Coronary artery (tissue), 2 donors: ENCODE results near the gene TJP1.

Source experiments
- DNase-seq: peaks from one replicate; pipeline ENCODE4 v3.0.0-alpha.2; 2017; ENCODE audit warnings: low spot score
- H3K27ac ChIP-seq, 2 donors: fragments of 200-600 bp; sonication (generic); one replicate each; pipeline ENCODE4 v1.5.1; 2016 to 2019
- H3K4me3 ChIP-seq: fragments of 200-600 bp; sonication (generic); 2 replicates; pipeline ENCODE4 v1.5.1; 2016; ENCODE audit warnings: mild to moderate bottlenecking, moderate library complexity
- TF ChIP-seq, protein P1 (sequence below): fragments of 200-600 bp; sonication (generic); IDR thresholded peaks from one replicate; pipeline ENCODE4 v1.5.1; 2019; ENCODE audit warnings: antibody characterized with exemption

The TJP1 gene

DNA sequence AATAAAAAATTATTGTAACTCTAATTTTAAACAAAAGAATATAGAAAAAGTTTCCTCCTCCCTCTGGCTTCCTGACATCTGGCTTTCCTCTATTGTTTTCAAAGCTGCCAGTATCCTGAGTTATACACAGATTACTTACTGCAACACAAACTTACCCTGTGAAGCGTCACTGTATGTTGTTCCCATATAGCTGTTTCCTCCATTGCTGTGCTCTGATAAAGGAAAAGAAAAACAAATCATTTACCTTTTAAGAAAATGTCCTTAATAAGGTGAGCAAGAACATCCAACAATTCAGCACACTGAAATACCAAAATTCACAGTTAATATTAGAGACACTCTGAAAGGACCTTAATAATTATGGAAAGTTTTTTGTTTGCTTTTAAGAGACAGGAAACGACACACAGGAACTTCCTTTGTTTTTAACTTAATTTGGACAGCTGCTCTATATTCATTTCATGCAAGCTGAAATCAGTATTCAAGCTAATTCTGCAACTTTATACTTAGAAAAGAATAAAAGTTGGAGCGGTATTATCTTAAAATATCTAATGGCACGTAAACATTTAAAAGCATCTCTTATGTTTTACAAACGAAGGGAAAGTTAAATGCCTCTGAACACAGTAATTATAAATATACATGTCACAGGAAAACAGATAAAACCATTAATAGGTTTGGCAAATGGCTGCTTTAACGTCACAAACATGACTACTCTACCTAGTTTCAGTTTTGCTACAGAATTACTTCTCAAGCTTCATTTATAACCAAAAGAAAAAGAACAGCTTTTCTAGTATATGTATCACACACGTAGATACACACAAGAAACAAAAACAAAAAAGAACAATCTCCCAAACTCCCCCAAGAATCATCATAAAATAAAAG is 21.5 kb downstream of the TJP1 start:
- no peak for DNase-seq
- TF ChIP-seq, protein P1, sequence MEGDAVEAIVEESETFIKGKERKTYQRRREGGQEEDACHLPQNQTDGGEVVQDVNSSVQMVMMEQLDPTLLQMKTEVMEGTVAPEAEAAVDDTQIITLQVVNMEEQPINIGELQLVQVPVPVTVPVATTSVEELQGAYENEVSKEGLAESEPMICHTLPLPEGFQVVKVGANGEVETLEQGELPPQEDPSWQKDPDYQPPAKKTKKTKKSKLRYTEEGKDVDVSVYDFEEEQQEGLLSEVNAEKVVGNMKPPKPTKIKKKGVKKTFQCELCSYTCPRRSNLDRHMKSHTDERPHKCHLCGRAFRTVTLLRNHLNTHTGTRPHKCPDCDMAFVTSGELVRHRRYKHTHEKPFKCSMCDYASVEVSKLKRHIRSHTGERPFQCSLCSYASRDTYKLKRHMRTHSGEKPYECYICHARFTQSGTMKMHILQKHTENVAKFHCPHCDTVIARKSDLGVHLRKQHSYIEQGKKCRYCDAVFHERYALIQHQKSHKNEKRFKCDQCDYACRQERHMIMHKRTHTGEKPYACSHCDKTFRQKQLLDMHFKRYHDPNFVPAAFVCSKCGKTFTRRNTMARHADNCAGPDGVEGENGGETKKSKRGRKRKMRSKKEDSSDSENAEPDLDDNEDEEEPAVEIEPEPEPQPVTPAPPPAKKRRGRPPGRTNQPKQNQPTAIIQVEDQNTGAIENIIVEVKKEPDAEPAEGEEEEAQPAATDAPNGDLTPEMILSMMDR: no peak
- Histone ChIP-seq H3K4me3 (no peak overlapping the region), H3K27ac (no peak overlapping the region)

DNA sequence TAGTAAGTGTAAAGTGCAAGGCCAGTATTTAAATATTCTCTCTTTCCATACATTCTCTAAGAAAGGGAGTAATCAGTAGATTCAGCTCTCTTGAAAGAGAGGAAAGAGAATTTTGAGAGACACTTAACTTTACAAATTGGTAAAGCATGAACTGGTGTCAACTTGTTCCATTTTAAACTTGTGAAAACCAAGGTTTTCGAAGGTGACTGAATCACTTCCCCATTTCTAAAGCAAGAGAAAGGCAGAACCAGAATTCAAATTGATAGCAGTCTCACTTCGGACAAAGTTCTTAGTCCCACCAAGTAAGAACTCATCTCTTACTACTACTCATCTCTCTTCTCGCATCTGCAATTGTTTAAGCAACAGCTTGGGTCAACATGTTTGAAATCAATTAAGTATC is 22.4 kb downstream of the TJP1 start:
- Histone ChIP-seq H3K27ac (no peak overlapping the region), H3K4me3 (no peak overlapping the region)
- no peak for DNase-seq
- TF ChIP-seq, protein P1: no peak

DNA sequence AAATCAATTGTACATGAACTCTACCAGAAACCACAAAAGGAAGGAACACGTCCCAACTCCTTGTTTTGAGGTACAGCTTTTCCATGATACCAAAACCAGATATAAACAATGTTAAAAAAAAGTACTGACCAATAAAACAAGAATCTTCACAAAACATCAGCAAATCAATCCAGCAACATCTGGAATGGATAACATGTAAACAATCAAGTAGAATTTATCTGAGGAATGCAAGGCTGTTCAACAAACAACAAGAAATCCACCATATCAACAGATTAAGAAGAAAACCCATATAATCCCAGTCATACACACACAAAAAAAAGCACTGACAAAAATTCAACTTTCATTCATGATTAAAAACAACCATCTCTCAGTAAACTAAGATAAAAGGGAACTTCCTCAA is 26.7 kb downstream of the TJP1 start:
- TF ChIP-seq, protein P1: no peak
- Histone ChIP-seq H3K27ac (no peak overlapping the region), H3K4me3 (no peak overlapping the region)
- no peak for DNase-seq

DNA sequence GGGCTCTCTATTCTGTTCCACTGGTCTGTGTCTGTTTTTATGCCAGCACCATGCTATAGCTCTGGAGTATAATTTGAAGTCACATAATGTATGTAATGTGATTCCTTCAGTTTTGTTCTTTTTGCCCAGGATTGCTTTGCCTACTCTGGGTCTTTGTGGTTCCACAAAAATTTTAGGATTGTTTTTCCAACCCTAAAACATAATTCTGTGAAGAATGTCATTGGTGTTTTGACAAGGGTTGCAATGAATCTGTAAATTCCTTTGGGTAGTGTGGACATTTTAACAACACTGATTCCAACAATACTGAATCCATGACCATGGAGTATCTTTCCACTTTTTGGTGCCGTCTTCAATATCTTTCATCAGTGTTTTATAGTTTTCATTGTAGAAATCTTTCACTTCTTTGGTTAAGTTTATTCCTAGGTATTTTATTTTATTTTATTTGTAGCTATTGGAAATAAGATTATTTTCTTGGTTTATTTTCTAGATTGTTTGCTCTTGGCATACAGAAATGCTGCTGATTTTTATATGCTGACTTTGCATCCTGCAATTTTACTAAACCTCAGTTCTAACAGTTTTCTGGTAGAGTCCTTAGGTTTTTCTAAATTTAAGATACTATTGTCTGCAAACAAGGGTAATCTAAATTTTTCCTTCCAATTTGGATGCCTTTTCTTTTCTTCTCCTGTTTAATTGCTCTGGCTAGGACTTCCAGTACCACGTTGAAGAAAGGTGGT is 29.7 kb downstream of the TJP1 start:
- TF ChIP-seq, protein P1: no peak
- Histone ChIP-seq H3K27ac (no peak overlapping the region), H3K4me3 (no peak overlapping the region)
- no peak for DNase-seq

DNA sequence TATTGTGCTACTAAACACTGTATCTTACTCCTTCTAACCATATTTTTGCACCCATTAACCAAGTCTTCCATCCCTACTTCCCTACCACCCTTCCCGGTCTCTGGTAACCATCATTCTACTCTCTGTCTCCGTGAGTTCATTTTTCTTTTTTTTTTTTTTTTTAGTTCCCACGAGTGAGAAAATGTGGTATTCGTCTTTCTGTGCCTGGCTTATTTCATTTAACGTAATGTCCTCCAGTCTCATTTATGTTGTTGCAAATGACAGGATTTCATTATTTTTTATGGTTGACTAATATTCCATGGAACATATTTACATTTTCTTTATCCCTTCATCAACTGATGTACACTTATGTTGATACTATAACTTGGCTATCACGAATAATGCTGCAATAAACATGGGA is 31.7 kb downstream of the TJP1 start:
- no peak overlapping the region for H3K4me3 ChIP-seq
- no peak for DNase-seq
- TF ChIP-seq, protein P1: no peak
- no peak overlapping the region for H3K27ac ChIP-seq

DNA sequence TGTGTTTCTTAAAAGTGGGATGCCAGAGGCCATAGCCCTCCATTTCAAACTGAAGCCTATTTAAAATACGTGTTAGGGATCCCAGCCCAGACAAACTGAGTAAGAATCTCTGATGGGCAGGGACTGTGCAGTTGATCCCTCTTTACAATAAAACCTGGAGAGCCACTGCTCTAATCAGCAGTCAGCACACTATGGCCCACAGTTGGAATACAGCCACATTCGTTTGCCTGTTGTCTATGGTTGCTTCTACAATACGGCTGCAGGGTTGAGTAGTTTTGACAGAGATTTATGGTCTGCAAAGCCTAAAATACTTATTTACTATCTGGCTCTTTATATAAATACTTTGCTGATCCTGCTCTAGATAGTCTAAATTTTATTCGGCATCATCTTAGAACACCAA is 32.4 kb downstream of the TJP1 start:
- DNase-seq: no peak
- no peak overlapping the region for H3K4me3 ChIP-seq
- TF ChIP-seq, protein P1: no peak
- no peak overlapping the region for H3K27ac ChIP-seq
